ENCODE measurements around the gene DNAI4. TPM values are rescaled to one million over a fixed set of nuclear protein-coding genes. Genes with fewer than 3 reads are reported as not detected.
"Not testable (repeated sequence)": the region's sequence is repeated elsewhere in the genome, so short reads cannot be mapped to it uniquely, and the experiment has no call there.

Gene DNAI4
- total and polyA plus RNA-seq, 2 of the 8 experiments (the other 6 are each of a cell fraction or from before 2014, with no cell fraction given), result 0.32 to 2.1 TPM

GRCh38 chr1:66785800-66786199 lies 138.9 kb downstream of the DNAI4 start:
- H3K4ac ChIP-seq (replicated peaks; ENCODE audit: insufficient read length, low read depth, low read length); H3K4me3 ChIP-seq (ENCODE audit: extremely low read depth in 1 of 4, insufficient read depth in 2 of 4, low read depth in 3 of 4, low read length in 4 of 4); H2BK12ac ChIP-seq (ENCODE audit: low read depth, low read length); POLR2A ChIA-PET (ENCODE audit: partially characterized antibody); H3K56ac ChIP-seq (replicated peaks; ENCODE audit: insufficient read length, low read depth, low read length); H3K4me2 ChIP-seq (ENCODE audit: insufficient read depth in 1 of 2, low read depth in 2 of 2, low read length in 2 of 2); H4K20me1 ChIP-seq (replicated peaks in 1 of 2; ENCODE audit: control insufficient read depth in 1 of 2, insufficient read depth in 2 of 2, low read length in 2 of 2); H3K27me3 ChIP-seq (replicated peaks in 1 of 4; ENCODE audit: control insufficient read depth in 3 of 4, extremely low read depth in 1 of 4, insufficient read depth in 3 of 4, low read length in 3 of 4); H3K36me3 ChIP-seq (ENCODE audit: control insufficient read depth in 2 of 4, insufficient read depth in 4 of 4, low read length in 3 of 4); H4K5ac ChIP-seq (ENCODE audit: insufficient read length, low read depth, low read length); H3K23me2 ChIP-seq (ENCODE audit: low read depth, low read length); H4K91ac ChIP-seq (replicated peaks; ENCODE audit: insufficient read length, low read length); FAIRE-seq; H3K18ac ChIP-seq (ENCODE audit: extremely low read depth, low read length); H2AK5ac ChIP-seq (ENCODE audit: low read depth, low read length); H3K23ac ChIP-seq (ENCODE audit: insufficient read length); H2BK20ac ChIP-seq (ENCODE audit: low read length); CTCF ChIA-PET (ENCODE audit: partially characterized antibody); H3K14ac ChIP-seq (ENCODE audit: insufficient read length); H2BK5ac ChIP-seq (ENCODE audit: low read depth, low read length); H4K8ac ChIP-seq (ENCODE audit: extremely low read depth, insufficient read depth, low read length); H3K27ac ChIP-seq (ENCODE audit: low read depth, low read length); H3K9me3 ChIP-seq (ENCODE audit: insufficient read depth in 2 of 2, low read depth in 1 of 2, low read length in 1 of 2); H2BK120ac ChIP-seq (replicated peaks; ENCODE audit: low read depth, low read length); H3K9ac ChIP-seq (replicated peaks in 1 of 4; ENCODE audit: extremely low read depth in 1 of 4, low read depth in 3 of 4, low read length in 3 of 4); H3K4me1 ChIP-seq (replicated peaks in 1 of 4; ENCODE audit: control insufficient read depth in 3 of 4, insufficient read depth in 4 of 4, low read length in 3 of 4); DNase-seq (ENCODE audit: low read depth in 1 of 2, low spot score in 2 of 2); H3K79me2 ChIP-seq (ENCODE audit: control insufficient read depth in 1 of 2, insufficient read depth in 2 of 2, low read length in 2 of 2); H2AFZ ChIP-seq (ENCODE audit: low read length); H2BK15ac ChIP-seq (ENCODE audit: low read length); H3K79me1 ChIP-seq (ENCODE audit: low read depth, low read length): not testable (repeated sequence)
- no CpG with 5 or more reads among the region's 2 CpGs for WGBS, 2 experiments (ENCODE audit: extremely low coverage in 1 of 2, insufficient coverage in 1 of 2, insufficient read length in 1 of 2, insufficient replicate concordance in 2 of 2, low coverage in 1 of 2, low lambda C conversion rate in 2 of 2, missing lambda C conversion rate in 1 of 2)

Data from H1 (cell line).